Stimulated activated naive CD8-positive, alpha-beta T cell treated with anti-CD3 and anti-CD28 coated beads, Interleukin-15, Interleukin-2, amounts not matched to agents 100 U/mL and 50 U/mL, for 24 hours (primary cell): Measurements from ENCODE around the gene UBE4A.

Experiments
- ATAC-seq: fragments of 150-1000 bp; cut with Tn5 transposase; one replicate; pipeline ENCODE4 v1.10.0; 2021
- DNase-seq: peaks from one replicate; pipeline ENCODE4 v3.0.0; 2021

Gene UBE4A

DNA sequence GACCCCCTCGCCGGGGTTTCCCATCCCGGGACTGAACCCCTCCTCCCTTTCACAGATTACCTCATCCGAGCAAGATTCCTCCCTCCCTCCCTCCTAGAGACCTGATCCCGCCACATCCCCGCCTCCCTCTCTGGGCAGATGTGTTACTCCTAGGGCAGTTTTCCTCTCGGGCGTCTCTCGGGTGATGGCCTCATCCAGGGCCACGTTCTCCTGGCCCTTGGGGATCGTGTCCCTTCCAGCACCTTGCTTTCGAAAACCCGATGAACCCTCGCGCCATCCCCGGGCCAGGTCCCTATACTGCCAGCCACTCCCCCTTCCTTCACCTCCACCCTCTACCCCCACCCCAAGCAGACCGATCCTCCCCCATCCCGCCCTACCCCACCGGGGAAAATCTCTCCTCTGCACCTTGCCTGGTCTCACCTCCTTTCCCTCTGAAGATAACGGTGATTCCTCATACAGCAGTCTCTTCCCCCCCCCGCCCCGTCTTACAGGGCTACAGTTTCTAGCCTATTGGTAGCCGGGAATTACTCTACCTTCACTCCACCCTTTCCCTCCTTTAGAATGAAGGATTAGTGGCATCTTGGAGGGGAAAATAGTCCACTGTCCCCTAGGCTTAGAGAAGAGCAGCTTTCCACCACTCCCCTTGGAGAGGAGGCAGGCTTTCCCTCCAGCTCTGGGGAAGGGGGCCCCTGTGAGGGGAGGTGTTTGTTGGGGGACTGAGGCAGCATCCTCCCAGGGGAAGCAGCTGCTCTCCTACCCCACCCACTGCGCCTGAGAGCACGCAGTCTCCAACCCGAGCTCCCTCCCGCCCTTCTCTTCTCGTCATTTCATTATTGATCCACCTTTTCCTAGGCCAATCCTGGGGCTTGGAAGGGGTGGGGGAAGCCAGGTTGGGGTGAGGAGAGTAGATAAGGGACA is 78.1 kb downstream of the UBE4A start:
- ATAC-seq: peak; percentile 2

DNA sequence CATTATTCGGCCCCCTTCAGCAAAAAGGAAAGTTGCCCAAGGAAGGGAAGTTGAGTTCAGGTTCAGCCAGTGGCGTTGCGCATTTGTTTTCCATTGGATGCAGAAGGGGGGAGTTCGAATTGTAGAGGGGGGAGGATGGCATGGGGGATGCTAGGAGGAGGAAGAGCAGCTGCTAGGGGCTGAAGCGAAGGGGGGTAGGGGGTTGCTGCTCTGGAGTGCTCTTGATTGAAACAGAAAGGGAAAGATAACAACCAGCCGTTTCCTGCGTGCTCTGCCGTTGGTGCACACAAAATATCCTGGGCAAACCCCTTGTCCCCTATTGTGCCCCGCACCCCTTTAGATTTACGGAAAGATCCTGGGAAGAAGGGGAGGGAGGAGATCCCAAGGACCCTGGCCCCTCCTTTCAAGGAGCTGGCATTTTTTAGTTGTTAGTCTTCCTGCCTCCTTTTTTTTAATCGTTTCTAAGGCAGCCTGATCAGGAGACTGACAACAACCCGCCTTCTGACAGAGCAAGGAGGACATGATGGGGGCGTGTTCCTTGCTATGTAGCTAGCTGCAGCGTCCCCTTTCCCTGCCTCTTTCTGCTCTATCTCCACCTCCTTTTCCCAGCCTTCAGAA is 79.0 kb downstream of the UBE4A start:
- ATAC-seq: no peak
- peak; percentile 45 for DNase-seq

More for the DNA sequence above, 78.1 kb downstream of the UBE4A start:
- peak; percentile 63 for DNase-seq

DNA sequence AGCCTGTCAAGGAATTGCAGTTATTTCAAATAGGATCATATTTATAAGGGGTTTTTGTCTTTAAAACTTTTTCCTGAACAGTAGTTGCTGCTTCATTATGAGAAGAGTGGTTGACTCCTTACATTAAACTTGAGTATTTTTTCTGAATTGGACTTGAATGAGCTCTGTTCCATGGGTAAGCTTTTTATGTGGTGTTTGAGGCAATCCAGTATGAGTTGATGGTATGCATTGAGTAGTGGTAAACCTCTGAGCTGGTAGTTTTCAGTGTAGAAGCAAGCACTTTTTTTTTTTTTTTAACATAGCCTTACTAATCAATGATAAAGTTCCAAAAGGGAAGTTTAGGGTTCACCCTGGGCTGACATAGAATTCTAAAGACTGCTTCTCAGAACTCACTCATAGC is 80.2 kb downstream of the UBE4A start:
- no peak for DNase-seq
- ATAC-seq: no peak

DNA sequence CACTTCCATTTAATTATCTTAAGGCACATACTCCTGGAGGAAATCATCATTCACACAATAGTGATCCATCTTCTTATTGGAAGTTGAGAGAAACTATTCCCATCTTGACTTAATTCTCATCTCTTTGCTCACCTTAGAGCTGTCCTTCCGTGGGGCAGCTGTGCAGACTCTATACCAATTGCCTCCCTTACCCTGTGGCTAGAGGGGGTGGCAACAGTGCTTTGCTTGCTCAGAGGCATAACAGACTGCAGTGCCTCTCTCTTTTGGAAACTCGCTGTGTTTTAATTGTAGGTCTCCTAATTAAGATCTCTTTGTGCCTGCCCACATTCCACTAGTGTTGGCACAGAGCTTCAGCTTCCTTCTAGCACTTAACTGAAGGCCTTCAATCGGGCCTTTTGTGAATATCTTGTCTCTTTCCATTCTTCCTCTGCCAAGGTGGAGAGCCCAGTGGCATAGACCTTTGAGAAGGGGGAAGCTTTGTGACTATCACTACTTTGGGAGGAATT is 82.4 kb downstream of the UBE4A start:
- DNase-seq (peak; percentile 11), ATAC-seq (no peak)

DNA sequence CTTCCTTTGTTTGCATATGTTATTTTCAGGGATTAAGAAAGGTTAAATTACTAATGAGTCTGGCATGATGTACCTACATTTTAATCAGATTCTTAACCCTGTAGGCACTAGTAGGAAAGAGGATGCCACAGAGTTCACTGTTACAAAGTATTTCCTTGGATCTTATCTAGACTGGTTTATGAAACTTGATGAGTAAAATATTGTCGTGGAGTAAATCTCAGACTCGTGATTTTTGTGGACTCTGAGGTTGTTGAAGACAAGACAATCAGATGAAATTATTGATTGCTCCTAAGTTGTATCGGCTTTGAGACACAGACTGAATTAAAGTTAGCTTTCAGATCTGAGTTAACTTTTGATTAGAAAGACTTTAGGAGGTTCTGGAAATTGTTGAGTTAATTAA is 82.9 kb downstream of the UBE4A start:
- DNase-seq (no peak), ATAC-seq (no peak)

DNA sequence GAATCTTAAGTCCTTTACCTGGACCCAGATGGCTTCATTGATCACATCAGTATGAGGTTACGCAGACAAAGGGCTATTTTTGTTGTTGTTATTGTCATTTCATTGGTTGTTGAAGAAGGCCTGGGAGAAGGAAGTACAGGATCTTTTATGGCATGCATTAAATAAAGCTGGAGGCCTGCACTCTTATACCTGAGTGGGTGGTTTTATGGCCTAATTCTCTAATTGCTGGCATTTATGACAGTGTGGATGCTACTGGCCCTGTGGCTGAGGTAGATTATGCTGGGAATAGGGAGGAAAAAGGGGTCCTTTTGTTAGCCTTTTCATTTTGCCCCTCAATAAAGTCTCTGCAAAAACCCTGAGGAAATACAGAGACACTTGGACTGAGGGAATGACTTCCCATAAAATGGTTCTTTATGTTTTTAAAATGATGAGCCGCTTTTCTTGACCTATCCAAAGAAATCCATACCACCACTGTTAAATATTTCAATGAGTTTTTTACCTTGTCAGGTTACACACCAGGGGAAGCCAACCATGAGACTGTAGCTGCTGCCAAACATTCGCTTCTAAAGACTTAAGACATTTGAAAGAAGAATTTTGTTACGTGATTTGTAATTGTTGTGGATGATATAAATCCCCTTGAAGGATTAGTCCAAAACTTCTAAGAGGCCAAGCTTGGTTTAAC is 83.6 kb downstream of the UBE4A start:
- no peak for ATAC-seq
- no peak for DNase-seq

DNA sequence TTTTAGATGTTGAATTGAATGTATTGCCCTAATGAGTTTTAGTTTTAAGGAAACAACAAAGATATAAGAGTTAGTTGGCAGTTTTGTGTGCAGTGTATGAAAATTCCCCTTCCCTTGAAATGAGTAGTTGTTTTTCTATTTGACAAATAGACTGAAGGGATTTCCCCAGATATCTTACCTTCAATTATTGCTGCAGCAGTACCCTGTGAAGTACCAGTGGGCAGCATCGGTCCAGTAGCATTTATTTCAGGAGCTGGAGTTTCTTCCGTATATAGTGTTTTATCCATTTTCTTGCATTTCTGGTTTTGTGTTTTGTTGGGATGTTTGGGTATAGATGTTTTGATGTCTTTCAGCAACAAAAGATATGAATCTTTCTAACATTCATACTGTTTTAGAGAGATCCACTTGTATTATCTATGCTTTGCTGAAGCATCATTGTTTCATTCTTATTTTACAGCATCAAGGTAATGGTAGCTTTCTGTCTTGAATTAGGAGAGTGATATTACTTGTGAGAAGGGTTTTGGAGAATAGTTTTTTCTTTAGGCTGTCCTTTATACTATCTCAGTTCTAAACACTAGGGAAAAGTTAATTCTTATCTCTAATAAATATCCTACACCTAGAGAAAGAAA is 84.3 kb downstream of the UBE4A start:
- ATAC-seq (peak; percentile 70), DNase-seq (no peak)

DNA sequence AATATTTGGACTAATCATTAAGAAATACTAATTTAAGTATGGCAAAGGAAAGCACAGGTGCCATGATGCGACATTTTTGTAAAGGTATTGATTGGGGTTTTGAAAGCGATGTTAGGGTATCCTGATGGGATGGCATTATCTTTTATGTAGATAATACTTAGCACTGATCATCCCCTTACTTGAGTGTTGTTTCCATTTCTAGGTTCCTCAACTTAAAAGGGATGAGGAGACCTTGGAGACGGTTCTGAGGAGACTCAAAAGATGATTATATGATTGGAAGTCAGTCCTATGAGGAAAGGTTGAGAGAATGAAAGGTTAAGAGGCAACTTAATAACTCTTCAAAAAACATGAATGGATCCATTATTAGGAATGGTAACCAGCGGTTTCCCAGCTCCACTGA is 88.0 kb downstream of the UBE4A start:
- DNase-seq (no peak), ATAC-seq (no peak)

DNA sequence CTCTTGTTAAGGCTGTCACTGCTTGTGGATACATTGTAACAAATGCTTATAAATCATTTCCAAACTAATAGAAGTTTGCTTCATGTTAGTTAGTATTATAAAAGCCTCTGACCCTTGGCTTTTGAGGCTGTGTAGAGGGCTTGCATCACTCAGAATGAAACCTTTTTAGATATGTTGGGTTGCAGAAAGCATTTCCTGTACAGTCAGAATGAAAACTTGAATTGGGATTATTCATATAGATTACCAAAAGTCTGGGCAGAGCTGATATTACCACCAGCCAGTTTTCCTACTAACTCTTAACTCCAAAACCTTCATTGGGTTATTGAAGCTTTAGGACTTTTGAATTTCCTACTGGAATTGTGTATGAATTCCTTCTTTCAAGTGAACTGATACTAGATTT is 88.9 kb downstream of the UBE4A start:
- ATAC-seq (peak; percentile 82), DNase-seq (no peak)
